Measurements from ENCODE around the gene MEPE. TPM values are rescaled to one million over a fixed set of nuclear protein-coding genes. Genes with fewer than 3 reads are reported as not detected.
A peak's percentile ranks its signal among the peaks of the same experiment; 100 is the strongest.

The MEPE gene
- total and polyA plus RNA-seq, 2 experiments from 2014 or later = not detected

- peaks cover 6% of the 10 kb centered on the region for H3K4me1 ChIP-seq (ENCODE audit: low read depth)
Measured at GRCh38 chr4:87839592-87839946, 6.8 kb downstream of the MEPE start.

GRCh38 chr4:87840149-87840548, 7.4 kb downstream of the MEPE start:
- no peaks in the 10 kb centered on the region for H3K27me3 ChIP-seq
- H3K4me1 ChIP-seq (ENCODE audit: low read depth) = peaks cover 6% of the 10 kb centered on the region
- no peak overlapping the region for H3K27ac ChIP-seq
- no peak for TF ChIP-seq CTCF (IDR thresholded peaks at IDR 0.05; ENCODE audit: low read depth, low read length)
- no peaks in the 10 kb centered on the region for H3K36me3 ChIP-seq
- DNase-seq (ENCODE audit: low read depth in 1 of 2, low spot score in 1 of 2) = no peak
- H3K4me3 ChIP-seq = no peak overlapping the region
- H3K9me3 ChIP-seq (ENCODE audit: low read depth) = no peaks in the 10 kb centered on the region

More at GRCh38 chr4:87839592-87839946, 6.8 kb downstream of the MEPE start:
- no peak overlapping the region for H3K27ac ChIP-seq
- H3K9me3 ChIP-seq (ENCODE audit: low read depth) = no peaks in the 10 kb centered on the region
- no peaks in the 10 kb centered on the region for H3K27me3 ChIP-seq
- H3K4me3 ChIP-seq = no peak overlapping the region
- no peak for TF ChIP-seq CTCF (IDR thresholded peaks at IDR 0.05; ENCODE audit: low read depth, low read length)
- H3K36me3 ChIP-seq = no peaks in the 10 kb centered on the region
- no peak for DNase-seq (ENCODE audit: low read depth in 1 of 2, low spot score in 1 of 2)

DNA sequence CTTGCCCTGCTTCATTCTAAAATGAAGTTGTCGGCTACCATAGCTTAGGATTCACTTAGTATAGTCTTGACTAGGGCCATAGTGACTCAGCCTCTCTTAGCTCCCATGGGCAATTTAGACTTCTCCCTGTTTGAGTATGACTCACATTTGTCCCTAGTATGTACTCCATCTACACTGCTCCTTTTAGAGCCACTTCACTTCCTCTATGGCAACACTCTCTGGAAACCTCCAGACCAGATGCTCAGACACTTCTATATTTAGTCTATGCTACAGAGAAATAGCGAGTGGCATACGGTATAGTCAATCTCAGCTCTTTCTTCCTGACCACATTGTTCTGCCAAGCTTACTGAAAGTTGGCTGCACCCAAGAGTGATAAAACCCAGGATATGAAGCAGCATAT, 11.2 kb downstream of the MEPE start:
- no peak for TF ChIP-seq CTCF (IDR thresholded peaks at IDR 0.05; ENCODE audit: low read depth, low read length)
- H3K4me3 ChIP-seq = no peak overlapping the region
- no peak overlapping the region for H3K27ac ChIP-seq
- H3K36me3 ChIP-seq = no peaks in the 10 kb centered on the region
- peak; percentile 47 to 75 for DNase-seq (ENCODE audit: low read depth in 1 of 2, low spot score in 1 of 2)
- no peaks in the 10 kb centered on the region for H3K9me3 ChIP-seq (ENCODE audit: low read depth)
- H3K4me1 ChIP-seq (ENCODE audit: low read depth) = peaks cover 6% of the 10 kb centered on the region
- H3K27me3 ChIP-seq = no peaks in the 10 kb centered on the region

- Histone ChIP-seq H3K36me3 (no peaks in the 10 kb centered on the region), H3K27me3 (no peaks in the 10 kb centered on the region), H3K4me3 (no peak overlapping the region), H3K27ac (no peak overlapping the region), H3K9me3 (ENCODE audit: low read depth) (no peaks in the 10 kb centered on the region), H3K4me1 (ENCODE audit: low read depth) (peaks cover 6% of the 10 kb centered on the region)
- no peak for TF ChIP-seq CTCF (IDR thresholded peaks at IDR 0.05; ENCODE audit: low read depth, low read length)
- no peak for DNase-seq (ENCODE audit: low read depth in 1 of 2, low spot score in 1 of 2)
Measured at GRCh38 chr4:87844452-87844851, 11.7 kb downstream of the MEPE start.

DNA sequence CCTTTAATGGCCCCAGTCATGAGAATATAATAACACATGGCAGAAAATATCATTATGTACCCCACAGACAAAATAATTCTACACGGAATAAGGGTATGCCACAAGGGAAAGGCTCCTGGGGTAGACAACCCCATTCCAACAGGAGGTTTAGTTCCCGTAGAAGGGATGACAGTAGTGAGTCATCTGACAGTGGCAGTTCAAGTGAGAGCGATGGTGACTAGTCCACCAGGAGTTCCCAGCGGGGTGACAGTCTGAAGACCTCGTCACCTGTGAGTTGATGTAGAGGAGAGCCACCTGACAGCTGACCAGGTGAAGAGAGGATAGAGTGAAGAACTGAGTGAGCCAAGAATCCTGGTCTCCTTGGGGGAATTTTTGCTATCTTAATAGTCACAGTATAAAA, 13.5 kb downstream of the MEPE start:
- Histone ChIP-seq H3K36me3 (no peaks in the 10 kb centered on the region), H3K4me1 (ENCODE audit: low read depth) (peaks cover 6% of the 10 kb centered on the region), H3K9me3 (ENCODE audit: low read depth) (no peaks in the 10 kb centered on the region), H3K27ac (no peak overlapping the region), H3K27me3 (no peaks in the 10 kb centered on the region), H3K4me3 (no peak overlapping the region)
- DNase-seq (ENCODE audit: low read depth in 1 of 2, low spot score in 1 of 2) = no peak
- TF ChIP-seq CTCF (IDR thresholded peaks at IDR 0.05; ENCODE audit: low read depth, low read length) = no peak
